ENCODE results near the gene ATOH8. TPM values are rescaled to one million over a fixed set of nuclear protein-coding genes. Genes with fewer than 3 reads are reported as not detected.

Gene ATOH8
- polyA plus RNA-seq, 2 of the 4 experiments (the other 2 are of a cell fraction): 1.8 to 20.0 TPM

DNA sequence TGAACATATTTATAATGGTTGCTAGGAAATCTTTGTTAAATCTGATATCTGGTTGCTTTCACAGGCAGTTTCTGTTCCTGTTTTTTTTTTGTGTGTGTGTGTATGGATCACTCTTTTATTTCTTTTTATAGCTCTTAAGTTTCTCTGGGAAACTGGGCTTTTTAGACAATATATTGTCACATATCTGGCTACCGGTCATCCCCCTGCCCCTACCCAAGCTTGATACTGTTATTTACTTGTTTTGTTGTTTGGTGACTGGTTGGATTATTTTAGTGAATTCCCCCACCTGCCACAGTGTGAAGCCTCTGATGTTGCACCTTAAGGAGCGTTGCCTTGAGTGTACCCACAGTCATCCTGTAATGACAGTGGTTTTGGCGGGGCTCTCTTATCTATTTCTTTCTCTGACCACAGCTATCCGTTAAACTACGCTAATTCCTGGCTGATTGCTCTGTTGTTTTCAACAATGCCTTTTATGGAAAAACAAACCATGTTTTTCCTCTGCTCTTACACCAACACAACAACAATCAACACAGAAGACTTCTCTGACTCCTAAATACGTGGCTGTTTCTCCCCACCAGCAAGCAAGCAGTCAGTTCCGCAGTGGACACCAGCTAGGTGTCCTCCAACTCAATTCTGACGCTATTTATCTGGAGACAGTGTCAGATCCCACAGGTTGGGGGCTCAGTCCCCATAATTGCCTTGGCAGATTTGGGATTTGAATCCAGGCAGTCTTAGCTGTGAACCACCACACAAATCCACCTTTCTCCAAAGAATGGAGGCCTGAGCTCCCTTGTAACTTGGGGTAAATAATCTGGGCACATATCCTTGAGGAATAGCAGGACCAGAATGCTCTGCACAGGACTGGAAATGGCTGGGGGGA is 48.8 kb upstream of the ATOH8 start:
- FAIRE-seq (no peak), DNase-seq (ENCODE audit: low read depth in 1 of 2, low spot score in 1 of 2) (no peak), ATAC-seq (no peak)
- Histone ChIP-seq H3K4me3 (no peak overlapping the region), H3K27ac (peak overlapping the region; percentile 84), H3K9me3 (no peaks in the 10 kb centered on the region), H3K4me1 (peaks cover 73% of the 10 kb centered on the region), H3K4me2 (peak overlapping the region; percentile 61)
- whole genome bisulfite sequencing (ENCODE audit: missing lambda C conversion rate): 91% methylated on average over 8 of the region's 8 CpGs
- TF ChIP-seq, protein P1, sequence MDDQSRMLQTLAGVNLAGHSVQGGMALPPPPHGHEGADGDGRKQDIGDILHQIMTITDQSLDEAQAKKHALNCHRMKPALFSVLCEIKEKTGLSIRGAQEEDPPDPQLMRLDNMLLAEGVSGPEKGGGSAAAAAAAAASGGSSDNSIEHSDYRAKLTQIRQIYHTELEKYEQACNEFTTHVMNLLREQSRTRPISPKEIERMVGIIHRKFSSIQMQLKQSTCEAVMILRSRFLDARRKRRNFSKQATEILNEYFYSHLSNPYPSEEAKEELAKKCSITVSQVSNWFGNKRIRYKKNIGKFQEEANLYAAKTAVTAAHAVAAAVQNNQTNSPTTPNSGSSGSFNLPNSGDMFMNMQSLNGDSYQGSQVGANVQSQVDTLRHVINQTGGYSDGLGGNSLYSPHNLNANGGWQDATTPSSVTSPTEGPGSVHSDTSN (IDR thresholded peaks at IDR 0.05): no peak
- no peak for TF ChIP-seq KDM1A (IDR thresholded peaks at IDR 0.05; ENCODE audit: low read depth)
- TF ChIP-seq HDAC2 (IDR thresholded peaks at IDR 0.05): no peak
- no peak for TF ChIP-seq ZC3H11A (IDR thresholded peaks at IDR 0.05)
- TF ChIP-seq HOXA7 (CRISPR knock-in tag; IDR thresholded peaks at IDR 0.05): no peak
- no peak for TF ChIP-seq ZNF302 (CRISPR knock-in tag; IDR thresholded peaks at IDR 0.05)
- no peak for TF ChIP-seq NPAS2 (CRISPR knock-in tag; IDR thresholded peaks at IDR 0.05; ENCODE audit: borderline replicate concordance)
- TF ChIP-seq, protein P2, sequence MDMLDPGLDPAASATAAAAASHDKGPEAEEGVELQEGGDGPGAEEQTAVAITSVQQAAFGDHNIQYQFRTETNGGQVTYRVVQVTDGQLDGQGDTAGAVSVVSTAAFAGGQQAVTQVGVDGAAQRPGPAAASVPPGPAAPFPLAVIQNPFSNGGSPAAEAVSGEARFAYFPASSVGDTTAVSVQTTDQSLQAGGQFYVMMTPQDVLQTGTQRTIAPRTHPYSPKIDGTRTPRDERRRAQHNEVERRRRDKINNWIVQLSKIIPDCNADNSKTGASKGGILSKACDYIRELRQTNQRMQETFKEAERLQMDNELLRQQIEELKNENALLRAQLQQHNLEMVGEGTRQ (IDR thresholded peaks at IDR 0.05): no peak
- TF ChIP-seq MAZ (IDR thresholded peaks at IDR 0.05; ENCODE audit: borderline replicate concordance, low read depth, low read length): no peak
- no peak for TF ChIP-seq GATA3 (IDR thresholded peaks at IDR 0.05; ENCODE audit: borderline replicate concordance)
- TF ChIP-seq, protein P3, sequence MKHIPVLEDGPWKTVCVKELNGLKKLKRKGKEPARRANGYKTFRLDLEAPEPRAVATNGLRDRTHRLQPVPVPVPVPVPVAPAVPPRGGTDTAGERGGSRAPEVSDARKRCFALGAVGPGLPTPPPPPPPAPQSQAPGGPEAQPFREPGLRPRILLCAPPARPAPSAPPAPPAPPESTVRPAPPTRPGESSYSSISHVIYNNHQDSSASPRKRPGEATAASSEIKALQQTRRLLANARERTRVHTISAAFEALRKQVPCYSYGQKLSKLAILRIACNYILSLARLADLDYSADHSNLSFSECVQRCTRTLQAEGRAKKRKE (CRISPR knock-in tag; IDR thresholded peaks at IDR 0.05; ENCODE audit: low read depth): no peak
- TF ChIP-seq, protein P4, sequence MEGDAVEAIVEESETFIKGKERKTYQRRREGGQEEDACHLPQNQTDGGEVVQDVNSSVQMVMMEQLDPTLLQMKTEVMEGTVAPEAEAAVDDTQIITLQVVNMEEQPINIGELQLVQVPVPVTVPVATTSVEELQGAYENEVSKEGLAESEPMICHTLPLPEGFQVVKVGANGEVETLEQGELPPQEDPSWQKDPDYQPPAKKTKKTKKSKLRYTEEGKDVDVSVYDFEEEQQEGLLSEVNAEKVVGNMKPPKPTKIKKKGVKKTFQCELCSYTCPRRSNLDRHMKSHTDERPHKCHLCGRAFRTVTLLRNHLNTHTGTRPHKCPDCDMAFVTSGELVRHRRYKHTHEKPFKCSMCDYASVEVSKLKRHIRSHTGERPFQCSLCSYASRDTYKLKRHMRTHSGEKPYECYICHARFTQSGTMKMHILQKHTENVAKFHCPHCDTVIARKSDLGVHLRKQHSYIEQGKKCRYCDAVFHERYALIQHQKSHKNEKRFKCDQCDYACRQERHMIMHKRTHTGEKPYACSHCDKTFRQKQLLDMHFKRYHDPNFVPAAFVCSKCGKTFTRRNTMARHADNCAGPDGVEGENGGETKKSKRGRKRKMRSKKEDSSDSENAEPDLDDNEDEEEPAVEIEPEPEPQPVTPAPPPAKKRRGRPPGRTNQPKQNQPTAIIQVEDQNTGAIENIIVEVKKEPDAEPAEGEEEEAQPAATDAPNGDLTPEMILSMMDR (IDR thresholded peaks at IDR 0.05): no peak
- POLR2A ChIA-PET: no interaction called here
- CTCF ChIA-PET: interaction anchor here (0.9 to 14.6 kb wide), 15 partner anchors 10 to 122 kb away, joined by 3 to 241 read pairs (median 15); partner anchors contain the start of genes GNLY and SFTPB

DNA sequence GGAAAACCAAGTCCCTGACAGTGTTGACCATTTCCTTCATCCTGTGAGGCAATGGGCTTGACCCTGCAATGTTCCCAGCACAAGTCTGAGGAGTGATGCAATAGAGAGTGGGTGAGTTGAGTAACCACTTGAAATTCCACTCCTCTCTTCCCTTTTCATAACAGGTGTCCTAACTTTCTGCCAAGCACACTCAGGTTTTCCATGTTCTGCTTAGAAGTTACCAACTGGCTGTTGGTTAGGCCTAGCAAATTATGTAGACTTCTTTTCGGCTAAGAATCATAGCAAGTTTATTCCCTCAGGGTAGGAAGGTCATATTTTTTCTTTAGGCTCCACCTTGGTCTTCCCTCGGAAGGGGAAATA is 48.1 kb upstream of the ATOH8 start:
- FAIRE-seq: no peak

More for the DNA sequence above, 48.1 kb upstream of the ATOH8 start:
- ChIA-PET POLR2A (no interaction called here), CTCF (interaction anchor here (0.9 to 14.6 kb wide), 17 partner anchors 10 to 121 kb away, joined by 3 to 241 read pairs (median 12); partner anchors contain the start of genes GNLY and SFTPB)
- Histone ChIP-seq H3K9me3 (no peaks in the 10 kb centered on the region), H3K4me1 (peaks cover 72% of the 10 kb centered on the region), H3K27ac (peak overlapping the region; percentile 84), H3K4me2 (peak overlapping the region; percentile 61), H3K4me3 (no peak overlapping the region)
- peak in 1 of 2 experiments; percentile 74 for DNase-seq (ENCODE audit: low read depth in 1 of 2, low spot score in 1 of 2)
- 74% methylated on average over 2 of the region's 2 CpGs for WGBS (ENCODE audit: missing lambda C conversion rate)
- no peak for TF ChIP-seq TP53 (CRISPR knock-in tag; IDR thresholded peaks at IDR 0.05)
- TF ChIP-seq, protein P5, sequence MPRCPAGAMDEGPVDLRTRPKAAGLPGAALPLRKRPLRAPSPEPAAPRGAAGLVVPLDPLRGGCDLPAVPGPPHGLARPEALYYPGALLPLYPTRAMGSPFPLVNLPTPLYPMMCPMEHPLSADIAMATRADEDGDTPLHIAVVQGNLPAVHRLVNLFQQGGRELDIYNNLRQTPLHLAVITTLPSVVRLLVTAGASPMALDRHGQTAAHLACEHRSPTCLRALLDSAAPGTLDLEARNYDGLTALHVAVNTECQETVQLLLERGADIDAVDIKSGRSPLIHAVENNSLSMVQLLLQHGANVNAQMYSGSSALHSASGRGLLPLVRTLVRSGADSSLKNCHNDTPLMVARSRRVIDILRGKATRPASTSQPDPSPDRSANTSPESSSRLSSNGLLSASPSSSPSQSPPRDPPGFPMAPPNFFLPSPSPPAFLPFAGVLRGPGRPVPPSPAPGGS (IDR thresholded peaks at IDR 0.05): 0 out of 3 replicates have a peak, but pooled peaks have one; percentile 67
- TF ChIP-seq, protein P6, sequence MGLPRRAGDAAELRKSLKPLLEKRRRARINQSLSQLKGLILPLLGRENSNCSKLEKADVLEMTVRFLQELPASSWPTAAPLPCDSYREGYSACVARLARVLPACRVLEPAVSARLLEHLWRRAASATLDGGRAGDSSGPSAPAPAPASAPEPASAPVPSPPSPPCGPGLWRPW (IDR thresholded peaks at IDR 0.05): peak; percentile 98
- TF ChIP-seq HOXB13 (CRISPR knock-in tag; IDR thresholded peaks at IDR 0.05; ENCODE audit: low read depth): no peak
- peak; percentile 15; the same call in 1 of the 2 replicates for TF ChIP-seq FOSL2 (IDR thresholded peaks at IDR 0.05)
- TF ChIP-seq FOSL2 (CRISPR knock-in tag; IDR thresholded peaks at IDR 0.05): no peak
- TF ChIP-seq CHD2 (IDR thresholded peaks at IDR 0.05; ENCODE audit: low read length, partially characterized antibody): no peak
- peak; percentile 94 to 99 for TF ChIP-seq CEBPB (IDR thresholded peaks at IDR 0.05)
- TF ChIP-seq FOSB (CRISPR knock-in tag; IDR thresholded peaks at IDR 0.05): no peak
- TF ChIP-seq MAZ (IDR thresholded peaks at IDR 0.05; ENCODE audit: borderline replicate concordance, low read depth, low read length): no peak
- peak; percentile 42 to 54; a peak in 2 of 5 replicates for TF ChIP-seq JUN (IDR thresholded peaks at IDR 0.05)
- peak; percentile 59; the same call in 1 of the 2 replicates for TF ChIP-seq JUNB (IDR thresholded peaks at IDR 0.05)
- peak; percentile 66 to 69; a peak in 3 of 5 replicates for TF ChIP-seq EP300 (IDR thresholded peaks at IDR 0.05)
- ATAC-seq: peak; percentile 8 to 59; a peak in 4 of 6 replicates

All from A549 (cell line).